ENCODE results near the gene UBA7. TPM values are rescaled to one million over a fixed set of nuclear protein-coding genes. Genes with fewer than 3 reads are reported as not detected.

Gene UBA7
- total RNA-seq, 1 donor: 22.8 TPM

- DNase-seq (ENCODE audit: low read depth): no peak
- H3K4me3 ChIP-seq (ENCODE audit: low read depth, low read length): no peak overlapping the region
- TF ChIP-seq CTCF (IDR thresholded peaks at IDR 0.05; ENCODE audit: insufficient read depth, low read length): no peak
Observed at GRCh38 chr3:49844464-49845183, 30.9 kb upstream of the UBA7 start.

- H3K4me3 ChIP-seq (ENCODE audit: low read depth, low read length): no peak overlapping the region
- no peak for DNase-seq (ENCODE audit: low read depth)
- no peak for TF ChIP-seq CTCF (IDR thresholded peaks at IDR 0.05; ENCODE audit: insufficient read depth, low read length)
Observed at GRCh38 chr3:49842843-49843517, 29.2 kb upstream of the UBA7 start.

GRCh38 chr3:49841806-49842205 lies 28.1 kb upstream of the UBA7 start:
- H3K4me3 ChIP-seq (ENCODE audit: low read depth, low read length): no peak overlapping the region
- TF ChIP-seq CTCF (IDR thresholded peaks at IDR 0.05; ENCODE audit: insufficient read depth, low read length): no peak
- no peak for DNase-seq (ENCODE audit: low read depth)

- TF ChIP-seq CTCF (IDR thresholded peaks at IDR 0.05; ENCODE audit: insufficient read depth, low read length): peak; percentile 56
- H3K4me3 ChIP-seq (ENCODE audit: low read depth, low read length): no peak overlapping the region
- peak; percentile 32 for DNase-seq (ENCODE audit: low read depth)
Observed at GRCh38 chr3:49841126-49841696, 27.5 kb upstream of the UBA7 start.

- DNase-seq (ENCODE audit: low read depth): peak; percentile 16
- TF ChIP-seq CTCF (IDR thresholded peaks at IDR 0.05; ENCODE audit: insufficient read depth, low read length): no peak
- no peak overlapping the region for H3K4me3 ChIP-seq (ENCODE audit: low read depth, low read length)
Observed at GRCh38 chr3:49840388-49840787, 26.6 kb upstream of the UBA7 start.

GRCh38 chr3:49839193-49839809 lies 25.5 kb upstream of the UBA7 start:
- peak; percentile 91 for TF ChIP-seq CTCF (IDR thresholded peaks at IDR 0.05; ENCODE audit: insufficient read depth, low read length)
- DNase-seq (ENCODE audit: low read depth): peak; percentile 87
- no peak overlapping the region for H3K4me3 ChIP-seq (ENCODE audit: low read depth, low read length)

All from fibroblast of the aortic adventitia (primary cell).